ENCODE data around the gene EP400. TPM values are rescaled to one million over a fixed set of nuclear protein-coding genes. Genes with fewer than 3 reads are reported as not detected.

Gene EP400
- total and polyA plus RNA-seq, 2 of the 13 experiments (the other 11 are each of a cell fraction or from before 2014, with no cell fraction given), result 4.9 to 5.0 TPM

DNA sequence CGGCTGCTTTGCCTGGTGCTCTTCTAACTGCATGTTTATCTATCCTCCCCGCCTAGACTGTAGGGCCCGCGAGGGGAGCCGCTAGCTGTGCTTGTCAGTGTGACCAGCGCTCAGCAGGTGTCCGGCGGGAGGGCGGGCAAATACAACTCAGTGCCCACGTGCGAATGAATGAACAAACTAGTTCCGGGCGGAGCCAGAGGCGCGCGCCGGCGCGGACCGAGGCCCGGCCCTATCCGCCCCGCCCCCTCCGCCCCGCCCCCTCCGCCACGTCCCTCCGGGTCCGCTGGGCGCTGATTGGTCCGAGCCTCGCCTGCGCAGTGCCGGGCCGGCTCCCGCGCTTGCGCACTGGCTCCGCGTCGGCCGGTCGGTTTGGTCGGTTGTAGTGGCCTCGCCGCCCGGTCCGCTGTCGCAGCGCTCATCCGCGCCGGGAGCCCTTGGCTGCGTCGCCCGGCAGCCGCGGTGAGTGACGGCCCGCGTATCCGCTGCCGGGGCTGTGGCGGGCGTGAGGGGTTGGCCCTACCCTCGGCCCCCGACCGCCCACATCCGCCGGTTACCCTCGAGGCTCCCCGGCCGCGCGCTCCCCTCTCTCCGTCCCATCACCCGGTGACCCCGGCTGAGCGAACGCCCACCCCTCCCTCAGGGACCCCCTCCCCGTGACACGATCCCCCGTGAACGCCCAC, 134.3 kb downstream of the EP400 start (continued):
- TF ChIP-seq, protein P1, sequence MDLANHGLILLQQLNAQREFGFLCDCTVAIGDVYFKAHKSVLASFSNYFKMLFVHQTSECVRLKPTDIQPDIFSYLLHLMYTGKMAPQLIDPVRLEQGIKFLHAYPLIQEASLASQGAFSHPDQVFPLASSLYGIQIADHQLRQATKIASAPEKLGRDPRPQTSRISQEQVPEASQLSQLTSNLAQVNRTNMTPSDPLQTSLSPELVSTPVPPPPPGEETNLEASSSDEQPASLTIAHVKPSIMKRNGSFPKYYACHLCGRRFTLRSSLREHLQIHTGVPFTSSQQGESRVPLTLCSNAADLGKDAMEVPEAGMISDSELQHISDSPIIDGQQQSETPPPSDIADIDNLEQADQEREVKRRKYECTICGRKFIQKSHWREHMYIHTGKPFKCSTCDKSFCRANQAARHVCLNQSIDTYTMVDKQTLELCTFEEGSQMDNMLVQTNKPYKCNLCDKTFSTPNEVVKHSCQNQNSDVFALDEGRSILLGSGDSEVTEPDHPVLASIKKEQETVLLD (CRISPR knock-in tag; IDR thresholded peaks at IDR 0.05; ENCODE audit: low read depth), result peak; percentile 81
- TF ChIP-seq YEATS2 (CRISPR knock-in tag; IDR thresholded peaks at IDR 0.05; ENCODE audit: borderline replicate concordance), result 0 out of 2 replicates have a peak, but pooled peaks have one; percentile 25
- TF ChIP-seq GATA4 (IDR thresholded peaks at IDR 0.05; ENCODE audit: borderline replicate concordance, low read depth), result 0 out of 2 replicates have a peak, but pooled peaks have one; percentile 29
- TF ChIP-seq RBFOX2 (IDR thresholded peaks at IDR 0.05; ENCODE audit: low read depth, low read length), result peak; percentile 91
- TF ChIP-seq, protein P2, sequence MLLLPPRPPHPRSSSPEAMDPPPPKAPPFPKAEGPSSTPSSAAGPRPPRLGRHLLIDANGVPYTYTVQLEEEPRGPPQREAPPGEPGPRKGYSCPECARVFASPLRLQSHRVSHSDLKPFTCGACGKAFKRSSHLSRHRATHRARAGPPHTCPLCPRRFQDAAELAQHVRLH (CRISPR knock-in tag; IDR thresholded peaks at IDR 0.05; ENCODE audit: borderline replicate concordance, low read depth), result peak; percentile 63; the same call in 1 of the 2 replicates
- no peak for TF ChIP-seq ZSCAN30 (CRISPR knock-in tag; IDR thresholded peaks at IDR 0.05)
- TF ChIP-seq SOX5 (CRISPR knock-in tag; IDR thresholded peaks at IDR 0.05; ENCODE audit: borderline replicate concordance), result 0 out of 2 replicates have a peak, but pooled peaks have one; percentile 17
- peak; percentile 73; the same call in 1 of the 2 replicates for TF ChIP-seq ZNF772 (CRISPR knock-in tag; IDR thresholded peaks at IDR 0.05)
- peak; percentile 45; the same call in 1 of the 2 replicates for TF ChIP-seq ZMYM4 (CRISPR knock-in tag; IDR thresholded peaks at IDR 0.05)
- TF ChIP-seq, protein P3, sequence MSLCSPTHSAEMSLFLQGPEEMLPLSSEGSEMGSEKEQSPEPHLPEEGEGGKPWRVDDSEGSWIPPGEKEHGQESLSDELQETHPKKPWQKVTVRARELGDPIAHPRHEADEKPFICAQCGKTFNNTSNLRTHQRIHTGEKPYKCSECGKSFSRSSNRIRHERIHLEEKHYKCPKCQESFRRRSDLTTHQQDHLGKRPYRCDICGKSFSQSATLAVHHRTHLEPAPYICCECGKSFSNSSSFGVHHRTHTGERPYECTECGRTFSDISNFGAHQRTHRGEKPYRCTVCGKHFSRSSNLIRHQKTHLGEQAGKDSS (CRISPR knock-in tag; IDR thresholded peaks at IDR 0.05; ENCODE audit: borderline replicate concordance, low read depth), result peak; percentile 40; the same call in 1 of the 2 replicates
- TF ChIP-seq, protein P4, sequence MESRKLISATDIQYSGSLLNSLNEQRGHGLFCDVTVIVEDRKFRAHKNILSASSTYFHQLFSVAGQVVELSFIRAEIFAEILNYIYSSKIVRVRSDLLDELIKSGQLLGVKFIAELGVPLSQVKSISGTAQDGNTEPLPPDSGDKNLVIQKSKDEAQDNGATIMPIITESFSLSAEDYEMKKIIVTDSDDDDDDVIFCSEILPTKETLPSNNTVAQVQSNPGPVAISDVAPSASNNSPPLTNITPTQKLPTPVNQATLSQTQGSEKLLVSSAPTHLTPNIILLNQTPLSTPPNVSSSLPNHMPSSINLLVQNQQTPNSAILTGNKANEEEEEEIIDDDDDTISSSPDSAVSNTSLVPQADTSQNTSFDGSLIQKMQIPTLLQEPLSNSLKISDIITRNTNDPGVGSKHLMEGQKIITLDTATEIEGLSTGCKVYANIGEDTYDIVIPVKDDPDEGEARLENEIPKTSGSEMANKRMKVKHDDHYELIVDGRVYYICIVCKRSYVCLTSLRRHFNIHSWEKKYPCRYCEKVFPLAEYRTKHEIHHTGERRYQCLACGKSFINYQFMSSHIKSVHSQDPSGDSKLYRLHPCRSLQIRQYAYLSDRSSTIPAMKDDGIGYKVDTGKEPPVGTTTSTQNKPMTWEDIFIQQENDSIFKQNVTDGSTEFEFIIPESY (CRISPR knock-in tag; IDR thresholded peaks at IDR 0.05), result no peak
- TF ChIP-seq, protein P5, sequence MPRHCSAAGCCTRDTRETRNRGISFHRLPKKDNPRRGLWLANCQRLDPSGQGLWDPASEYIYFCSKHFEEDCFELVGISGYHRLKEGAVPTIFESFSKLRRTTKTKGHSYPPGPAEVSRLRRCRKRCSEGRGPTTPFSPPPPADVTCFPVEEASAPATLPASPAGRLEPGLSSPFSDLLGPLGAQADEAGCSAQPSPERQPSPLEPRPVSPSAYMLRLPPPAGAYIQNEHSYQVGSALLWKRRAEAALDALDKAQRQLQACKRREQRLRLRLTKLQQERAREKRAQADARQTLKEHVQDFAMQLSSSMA (CRISPR knock-in tag; IDR thresholded peaks at IDR 0.05), result no peak
- no peak for TF ChIP-seq HNF4A (CRISPR knock-in tag; IDR thresholded peaks at IDR 0.05)
- 0 out of 2 replicates have a peak, but pooled peaks have one; percentile 59 for TF ChIP-seq NRL (CRISPR knock-in tag; IDR thresholded peaks at IDR 0.05; ENCODE audit: borderline replicate concordance)
- peak; percentile 56; the same call in 1 of the 2 replicates for TF ChIP-seq ERF (CRISPR knock-in tag; IDR thresholded peaks at IDR 0.05)
- TF ChIP-seq, protein P6, sequence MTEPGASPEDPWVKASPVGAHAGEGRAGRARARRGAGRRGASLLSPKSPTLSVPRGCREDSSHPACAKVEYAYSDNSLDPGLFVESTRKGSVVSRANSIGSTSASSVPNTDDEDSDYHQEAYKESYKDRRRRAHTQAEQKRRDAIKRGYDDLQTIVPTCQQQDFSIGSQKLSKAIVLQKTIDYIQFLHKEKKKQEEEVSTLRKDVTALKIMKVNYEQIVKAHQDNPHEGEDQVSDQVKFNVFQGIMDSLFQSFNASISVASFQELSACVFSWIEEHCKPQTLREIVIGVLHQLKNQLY (CRISPR knock-in tag; IDR thresholded peaks at IDR 0.05), result 0 out of 2 replicates have a peak, but pooled peaks have one; percentile 44
- TF ChIP-seq, protein P7, sequence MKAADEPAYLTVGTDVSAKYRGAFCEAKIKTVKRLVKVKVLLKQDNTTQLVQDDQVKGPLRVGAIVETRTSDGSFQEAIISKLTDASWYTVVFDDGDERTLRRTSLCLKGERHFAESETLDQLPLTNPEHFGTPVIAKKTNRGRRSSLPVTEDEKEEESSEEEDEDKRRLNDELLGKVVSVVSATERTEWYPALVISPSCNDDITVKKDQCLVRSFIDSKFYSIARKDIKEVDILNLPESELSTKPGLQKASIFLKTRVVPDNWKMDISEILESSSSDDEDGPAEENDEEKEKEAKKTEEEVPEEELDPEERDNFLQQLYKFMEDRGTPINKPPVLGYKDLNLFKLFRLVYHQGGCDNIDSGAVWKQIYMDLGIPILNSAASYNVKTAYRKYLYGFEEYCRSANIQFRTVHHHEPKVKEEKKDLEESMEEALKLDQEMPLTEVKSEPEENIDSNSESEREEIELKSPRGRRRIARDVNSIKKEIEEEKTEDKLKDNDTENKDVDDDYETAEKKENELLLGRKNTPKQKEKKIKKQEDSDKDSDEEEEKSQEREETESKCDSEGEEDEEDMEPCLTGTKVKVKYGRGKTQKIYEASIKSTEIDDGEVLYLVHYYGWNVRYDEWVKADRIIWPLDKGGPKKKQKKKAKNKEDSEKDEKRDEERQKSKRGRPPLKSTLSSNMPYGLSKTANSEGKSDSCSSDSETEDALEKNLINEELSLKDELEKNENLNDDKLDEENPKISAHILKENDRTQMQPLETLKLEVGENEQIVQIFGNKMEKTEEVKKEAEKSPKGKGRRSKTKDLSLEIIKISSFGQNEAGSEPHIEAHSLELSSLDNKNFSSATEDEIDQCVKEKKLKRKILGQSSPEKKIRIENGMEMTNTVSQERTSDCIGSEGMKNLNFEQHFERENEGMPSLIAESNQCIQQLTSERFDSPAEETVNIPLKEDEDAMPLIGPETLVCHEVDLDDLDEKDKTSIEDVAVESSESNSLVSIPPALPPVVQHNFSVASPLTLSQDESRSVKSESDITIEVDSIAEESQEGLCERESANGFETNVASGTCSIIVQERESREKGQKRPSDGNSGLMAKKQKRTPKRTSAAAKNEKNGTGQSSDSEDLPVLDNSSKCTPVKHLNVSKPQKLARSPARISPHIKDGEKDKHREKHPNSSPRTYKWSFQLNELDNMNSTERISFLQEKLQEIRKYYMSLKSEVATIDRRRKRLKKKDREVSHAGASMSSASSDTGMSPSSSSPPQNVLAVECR (CRISPR knock-in tag; IDR thresholded peaks at IDR 0.05; ENCODE audit: borderline replicate concordance), result peak; percentile 89; the same call in 1 of the 2 replicates
